Gastroesophageal sphincter (tissue), 3 donors: Measurements from ENCODE around the gene NCF4.

ENCODE experiments used
- CTCF ChIP-seq, 4 experiments: fragments of 200-600 bp in 2 of 4; fragments of 450-650 bp in 2 of 4; sonication (generic) in 1 of 4; IDR thresholded peaks; one replicate each; pipeline ENCODE4 v1.5.1; 2017 to 2019; ENCODE audit warnings: antibody characterized with exemption in 4 of 4, mild to moderate bottlenecking in 2 of 4, moderate library complexity in 2 of 4
- POLR2AphosphoS5 ChIP-seq: sonication (generic); formaldehyde crosslinking; IDR thresholded peaks from one replicate; pipeline ENCODE4 v1.6.1; 2017; ENCODE audit warnings: antibody characterized with exemption

- TF ChIP-seq POLR2AphosphoS5: no peak
- TF ChIP-seq CTCF (IDR thresholded peaks at IDR 0.05): no peak
Observed at GRCh38 chr22:36850682-36851081, 10.1 kb upstream of the NCF4 start.
